Activated T-cell treated with anti-CD3 and anti-CD28 coated beads, Interleukin-2, amount 50 U/mL, for 4 hours (primary cell): Measurements from ENCODE around the gene ENTPD2. TPM values are rescaled to one million over a fixed set of nuclear protein-coding genes. Genes with fewer than 3 reads are reported as not detected.

Experiments used
- ATAC-seq, 2 donors: fragments of 200-7000 bp; cut with Tn5 transposase; one replicate each; pipeline ENCODE4 v1.10.0; 2021
- DNase-seq: peaks from one replicate; pipeline ENCODE4 v3.0.0-alpha.2; 2020
- H3K27me3 Mint-ChIP-seq: one replicate; pipeline ENCODE4 v1.8.0; 2021; ENCODE audit warnings: low read depth, mixed read lengths
- H3K36me3 Mint-ChIP-seq: one replicate; pipeline ENCODE4 v1.8.0; 2022; ENCODE audit warnings: mixed read lengths; ENCODE audit not compliant: insufficient read depth
- H3K4me1 Mint-ChIP-seq: one replicate; pipeline ENCODE4 v1.8.0; 2021; ENCODE audit warnings: low read depth, mixed read lengths
- H3K4me3 Mint-ChIP-seq: one replicate; pipeline ENCODE4 v1.8.0; 2021; ENCODE audit warnings: mild to moderate bottlenecking, moderate library complexity, mixed read lengths
- H3K9me3 Mint-ChIP-seq: one replicate; pipeline ENCODE4 v1.8.0; 2021; ENCODE audit warnings: mixed read lengths
- total RNA-seq, 3 donors: library from RNA; stranded (reverse); gene quantifications; one replicate each; pipeline ENCODE4 v1.2.1, GENCODE V29; 2021

ENTPD2 gene
- total RNA-seq, 3 donors from 2014 or later, result 0.34 TPM; not detected in 2

DNA sequence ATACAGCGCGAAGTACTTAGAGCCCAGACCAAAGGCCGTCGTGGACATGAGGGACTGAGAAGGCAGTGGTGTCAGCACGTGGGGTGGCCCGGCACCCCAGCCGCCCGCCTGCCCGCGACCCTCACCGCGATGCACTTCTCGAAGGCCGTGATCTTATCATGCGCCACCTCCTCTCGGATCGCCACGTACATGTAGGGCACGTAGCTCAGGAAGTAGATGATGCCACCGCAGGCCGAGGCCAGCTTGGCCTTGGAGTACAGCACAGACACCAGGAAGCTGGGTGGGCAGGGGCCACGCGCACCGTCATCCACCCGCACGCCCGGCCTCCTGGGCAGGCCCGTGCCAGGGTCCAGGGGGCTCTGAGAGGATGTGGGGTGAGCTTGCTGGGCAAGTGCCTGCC lies 36.8 kb downstream of the ENTPD2 start:
- Mint-ChIP-seq H3K9me3 (no peaks in the 10 kb centered on the region), H3K4me3 (no peak overlapping the region), H3K27me3 (no peaks in the 10 kb centered on the region), H3K4me1 (peaks cover 1% of the 10 kb centered on the region), H3K36me3 (no peaks in the 10 kb centered on the region)
- DNase-seq (no peak), ATAC-seq (no peak)

DNA sequence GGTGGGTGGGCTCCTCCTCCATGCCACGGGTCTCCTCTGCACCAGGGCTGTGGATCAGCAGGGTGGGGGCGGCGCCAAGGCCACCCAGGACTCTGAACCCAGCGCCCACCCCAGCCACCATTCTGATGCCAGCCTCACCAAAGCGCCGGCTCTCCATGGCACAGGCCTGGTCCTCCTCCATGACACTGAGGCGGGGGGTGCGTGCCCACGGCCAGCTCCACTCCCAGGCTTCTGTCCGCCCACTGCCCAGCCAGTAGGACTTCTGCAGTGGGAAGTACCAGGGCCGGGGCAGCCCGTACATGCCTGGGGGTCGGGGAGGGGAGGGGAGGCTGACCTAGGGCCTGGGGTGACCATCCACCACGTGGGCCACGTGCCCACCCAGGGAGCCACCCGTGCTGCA lies 37.4 kb downstream of the ENTPD2 start:
- Mint-ChIP-seq H3K4me1 (no peaks in the 10 kb centered on the region), H3K36me3 (peaks cover 1% of the 10 kb centered on the region), H3K27me3 (no peaks in the 10 kb centered on the region), H3K4me3 (no peak overlapping the region), H3K9me3 (no peaks in the 10 kb centered on the region)
- no peak for ATAC-seq
- no peak for DNase-seq

DNA sequence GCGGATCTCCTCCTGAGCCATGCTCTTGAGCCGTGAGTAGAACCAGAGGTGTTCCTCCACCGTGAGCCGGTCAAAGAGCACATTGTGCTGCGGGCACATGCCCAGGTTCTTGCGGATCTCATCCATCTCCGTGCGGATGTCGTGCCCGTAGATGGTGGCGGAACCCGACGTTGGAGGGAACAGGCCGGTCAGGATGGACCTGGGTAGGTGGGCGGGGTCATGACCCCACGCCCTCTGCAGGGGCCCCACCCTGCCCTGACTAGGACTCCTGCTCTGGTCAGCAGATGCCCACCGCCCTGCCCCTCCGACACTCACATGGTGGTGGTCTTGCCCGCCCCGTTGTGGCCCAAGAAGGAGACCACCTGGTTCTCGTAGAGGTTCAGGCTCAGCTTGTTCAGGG lies 37.9 kb downstream of the ENTPD2 start:
- no peaks in the 10 kb centered on the region for H3K9me3 Mint-ChIP-seq
- no peak overlapping the region for H3K4me3 Mint-ChIP-seq
- H3K36me3 Mint-ChIP-seq, result peaks cover 1% of the 10 kb centered on the region
- no peak for ATAC-seq
- DNase-seq, result no peak
- no peaks in the 10 kb centered on the region for H3K4me1 Mint-ChIP-seq
- H3K27me3 Mint-ChIP-seq, result no peaks in the 10 kb centered on the region

DNA sequence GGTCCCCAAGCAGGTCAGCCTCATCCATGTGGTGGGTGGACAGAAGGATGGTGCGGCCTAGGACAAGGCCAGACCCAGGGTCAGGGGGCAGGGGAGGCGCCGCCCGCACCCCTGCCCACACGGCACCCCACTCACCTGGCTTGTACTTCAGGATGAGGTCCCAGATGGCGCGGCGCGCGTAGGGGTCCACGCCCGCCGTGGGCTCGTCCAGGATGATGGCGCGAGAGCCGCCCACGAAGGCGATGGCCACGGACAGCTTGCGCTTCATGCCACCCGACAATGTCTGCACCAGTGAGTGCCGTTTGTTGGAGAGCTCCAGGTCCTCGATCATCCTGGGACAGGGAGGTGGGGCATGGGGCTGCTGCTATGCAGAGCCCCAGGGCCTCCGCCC lies 38.3 kb downstream of the ENTPD2 start:
- Mint-ChIP-seq H3K9me3 (no peaks in the 10 kb centered on the region), H3K4me1 (no peaks in the 10 kb centered on the region), H3K4me3 (no peak overlapping the region), H3K36me3 (peaks cover 1% of the 10 kb centered on the region), H3K27me3 (no peaks in the 10 kb centered on the region)
- no peak for DNase-seq
- ATAC-seq, result no peak

DNA sequence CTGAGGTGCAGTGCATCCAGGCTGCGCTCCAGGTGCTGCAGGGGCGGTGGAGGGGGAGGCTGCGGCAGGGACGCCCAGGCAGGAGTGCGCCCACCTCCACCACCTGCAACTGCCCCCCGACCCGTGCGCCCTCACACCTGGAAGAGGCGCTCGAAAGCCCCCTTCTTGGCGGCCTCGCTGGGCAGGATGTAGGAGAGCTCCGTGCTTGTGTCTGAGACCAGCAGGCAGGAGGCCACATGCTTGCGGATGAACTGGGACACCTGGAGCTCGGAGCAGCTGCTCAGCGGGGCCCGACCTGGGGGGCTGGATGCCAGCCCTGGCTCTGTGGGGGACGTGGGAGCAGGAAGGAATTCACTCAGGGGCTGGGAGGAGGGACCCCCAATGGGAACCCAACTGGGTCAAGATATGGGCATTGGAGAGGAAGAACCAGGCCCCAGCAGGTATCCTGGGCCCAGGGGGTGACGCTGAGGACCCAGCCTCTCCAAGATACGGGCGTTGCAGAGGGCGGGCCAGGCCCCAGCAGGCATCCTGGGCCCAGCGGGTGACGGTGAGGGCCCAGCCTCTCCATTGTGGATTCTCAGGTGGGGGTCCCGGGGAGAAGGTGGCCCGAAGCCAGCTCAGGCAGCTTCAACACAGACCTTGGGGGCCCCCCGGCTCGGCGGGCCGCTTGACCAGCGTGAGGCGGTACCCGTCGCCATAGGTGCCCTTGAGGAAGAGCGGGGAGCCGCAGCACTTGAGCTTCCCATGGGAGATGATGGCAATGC lies 38.9 kb downstream of the ENTPD2 start:
- H3K27me3 Mint-ChIP-seq, result no peaks in the 10 kb centered on the region
- H3K9me3 Mint-ChIP-seq, result no peaks in the 10 kb centered on the region
- no peaks in the 10 kb centered on the region for H3K4me1 Mint-ChIP-seq
- ATAC-seq (no peak), DNase-seq (no peak)
- peaks cover 1% of the 10 kb centered on the region for H3K36me3 Mint-ChIP-seq
- no peak overlapping the region for H3K4me3 Mint-ChIP-seq

DNA sequence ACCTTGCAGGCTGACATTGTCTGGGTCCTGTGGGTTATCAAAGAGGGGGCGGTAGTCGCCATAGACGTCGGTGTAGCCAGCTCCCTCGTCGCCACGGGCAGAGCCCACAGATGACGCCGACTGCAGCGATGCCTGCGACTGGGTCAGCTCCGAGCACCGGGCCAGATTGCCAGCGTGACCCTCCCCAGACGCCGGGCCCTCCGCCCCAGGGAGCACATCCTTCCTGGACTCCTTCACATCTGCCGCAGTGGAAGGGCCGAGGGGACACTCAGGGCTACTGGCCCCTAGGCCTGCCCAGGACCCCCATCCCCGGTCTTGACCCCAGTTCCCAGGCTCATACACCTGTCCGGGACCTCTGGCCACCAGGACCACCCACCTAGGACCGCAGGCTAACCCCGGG lies 39.7 kb downstream of the ENTPD2 start:
- ATAC-seq (no peak), DNase-seq (no peak)
- Mint-ChIP-seq H3K27me3 (no peaks in the 10 kb centered on the region), H3K36me3 (peaks cover 1% of the 10 kb centered on the region), H3K9me3 (no peaks in the 10 kb centered on the region), H3K4me1 (no peaks in the 10 kb centered on the region), H3K4me3 (no peak overlapping the region)

DNA sequence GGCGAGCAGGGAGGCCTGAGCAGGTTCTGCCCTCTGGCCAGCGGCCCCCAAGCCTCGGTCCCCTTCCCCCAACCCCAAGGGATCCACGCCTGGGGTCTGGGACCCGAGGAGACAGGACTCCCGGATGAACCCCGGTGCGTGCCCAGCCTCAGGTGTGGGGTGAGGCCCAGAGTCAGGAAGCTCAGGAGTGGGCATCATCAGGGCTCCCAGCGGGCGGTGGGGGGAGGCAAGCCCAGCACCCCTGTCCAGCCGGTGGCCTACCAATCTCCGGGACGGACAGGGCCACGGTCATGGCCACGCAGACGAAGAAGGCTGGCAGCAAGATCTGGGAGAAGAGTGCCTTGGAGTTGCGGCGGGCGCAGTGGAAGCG lies 40.3 kb downstream of the ENTPD2 start:
- Mint-ChIP-seq H3K36me3 (peaks cover 1% of the 10 kb centered on the region), H3K9me3 (no peaks in the 10 kb centered on the region), H3K4me3 (no peak overlapping the region), H3K4me1 (no peaks in the 10 kb centered on the region), H3K27me3 (no peaks in the 10 kb centered on the region)
- ATAC-seq (no peak), DNase-seq (no peak)

DNA sequence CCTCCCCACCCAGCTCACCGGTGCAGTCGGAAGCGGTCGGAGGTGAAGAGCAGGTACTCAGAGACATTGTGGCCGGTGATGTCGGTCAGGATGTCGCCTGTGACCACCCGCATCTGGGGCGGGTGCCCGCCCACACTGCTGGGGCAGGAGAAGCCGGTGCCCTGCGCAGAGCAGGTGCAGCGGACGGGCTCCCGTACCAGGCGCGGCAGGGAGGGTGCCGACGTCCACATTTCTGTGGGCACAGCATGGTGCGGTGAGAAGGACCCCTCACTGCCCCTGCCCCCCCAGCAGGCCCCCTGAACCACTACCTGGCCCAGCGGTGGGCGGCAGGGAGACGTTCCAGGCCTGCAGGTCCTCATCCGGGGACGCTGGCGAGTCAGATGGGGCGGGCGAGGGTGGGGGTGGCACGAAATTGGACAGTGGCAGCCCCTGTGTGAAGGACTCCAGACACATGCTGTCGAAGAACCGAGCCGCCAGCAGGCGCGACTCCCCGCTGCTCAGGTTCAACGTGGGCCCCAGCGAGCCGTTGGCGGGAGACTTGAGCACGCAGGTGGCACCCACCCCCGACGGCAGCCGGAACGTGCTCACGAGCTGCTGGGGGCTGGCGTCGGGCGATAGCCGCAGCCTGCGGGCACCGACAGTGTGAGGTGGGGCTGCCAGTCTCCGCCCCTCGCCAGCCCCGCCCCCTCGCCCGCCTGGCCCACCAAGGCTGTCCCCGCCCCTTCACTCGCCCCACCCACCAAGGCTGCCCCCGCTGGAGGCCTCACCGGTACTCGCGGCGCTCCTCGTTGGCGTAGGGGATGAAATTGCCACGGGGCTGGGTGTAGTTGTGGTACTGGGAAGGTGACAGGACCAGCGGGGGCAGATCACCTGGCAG lies 40.9 kb downstream of the ENTPD2 start:
- Mint-ChIP-seq H3K4me1 (no peaks in the 10 kb centered on the region), H3K4me3 (no peak overlapping the region), H3K36me3 (peaks cover 1% of the 10 kb centered on the region), H3K27me3 (no peaks in the 10 kb centered on the region), H3K9me3 (no peaks in the 10 kb centered on the region)
- no peak for ATAC-seq
- DNase-seq, result no peak

DNA sequence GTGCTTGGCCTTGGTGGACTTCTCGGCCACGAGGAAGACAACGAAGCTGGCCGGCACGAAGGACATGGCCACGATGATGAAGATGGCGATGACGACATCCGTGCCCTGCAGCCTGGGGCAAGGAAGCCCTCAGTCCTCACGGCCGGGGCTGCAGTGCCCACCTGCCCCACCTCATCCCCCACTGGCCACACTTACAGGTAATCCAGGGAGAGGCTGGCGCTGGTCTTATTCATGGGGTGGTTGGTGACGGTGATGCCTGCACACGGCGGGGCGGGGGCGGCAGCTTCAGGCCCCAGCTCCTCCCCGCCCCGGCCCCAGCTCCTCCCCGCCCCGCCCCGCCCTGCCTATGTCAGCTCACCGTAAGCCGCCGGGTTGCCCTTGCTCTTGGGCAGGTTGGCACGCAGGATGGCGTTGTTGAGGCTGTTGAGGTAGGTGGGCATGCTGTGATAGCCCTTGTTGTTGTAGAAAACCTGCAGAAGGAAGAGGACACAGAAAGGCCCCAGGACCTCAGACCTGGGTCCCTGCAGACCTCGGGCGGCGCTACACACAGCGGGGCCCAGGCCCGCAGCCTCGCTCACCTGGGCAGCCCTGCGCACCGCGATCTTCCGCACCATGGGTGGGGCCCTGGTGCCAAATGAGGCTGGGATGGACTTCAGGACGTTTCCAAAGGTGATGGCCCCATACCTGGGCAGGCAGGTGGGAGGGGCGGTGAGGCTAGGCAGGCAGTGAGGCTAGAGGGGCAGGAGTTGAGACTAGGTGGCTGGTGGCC lies 41.8 kb downstream of the ENTPD2 start:
- Mint-ChIP-seq H3K4me1 (no peaks in the 10 kb centered on the region), H3K36me3 (peaks cover 1% of the 10 kb centered on the region), H3K9me3 (no peaks in the 10 kb centered on the region), H3K4me3 (no peak overlapping the region), H3K27me3 (no peaks in the 10 kb centered on the region)
- no peak for ATAC-seq
- DNase-seq, result no peak

DNA sequence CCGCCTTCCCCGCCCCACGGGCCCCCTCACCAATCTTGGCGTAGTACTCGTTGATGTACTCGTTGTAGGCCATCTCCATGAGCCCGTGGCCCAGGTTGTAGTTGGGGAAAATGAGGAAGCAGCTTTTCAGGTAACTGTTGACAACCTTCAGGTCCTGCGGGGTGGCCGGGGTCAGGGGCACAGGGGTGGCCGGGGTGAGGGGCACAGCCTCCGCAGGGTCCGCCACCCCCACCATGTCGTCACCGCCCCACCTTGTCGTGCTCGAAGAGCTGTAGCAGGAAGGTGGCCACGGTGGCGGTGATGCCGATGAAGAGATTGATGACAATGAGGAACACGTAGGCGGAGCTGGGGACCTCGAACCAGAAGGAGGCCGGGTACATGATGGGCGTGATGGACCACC lies 42.7 kb downstream of the ENTPD2 start:
- no peaks in the 10 kb centered on the region for H3K27me3 Mint-ChIP-seq
- ATAC-seq (no peak), DNase-seq (no peak)
- peaks cover under 1% of the 10 kb centered on the region for H3K4me1 Mint-ChIP-seq
- no peaks in the 10 kb centered on the region for H3K9me3 Mint-ChIP-seq
- H3K36me3 Mint-ChIP-seq, result peaks cover 1% of the 10 kb centered on the region
- no peak overlapping the region for H3K4me3 Mint-ChIP-seq

DNA sequence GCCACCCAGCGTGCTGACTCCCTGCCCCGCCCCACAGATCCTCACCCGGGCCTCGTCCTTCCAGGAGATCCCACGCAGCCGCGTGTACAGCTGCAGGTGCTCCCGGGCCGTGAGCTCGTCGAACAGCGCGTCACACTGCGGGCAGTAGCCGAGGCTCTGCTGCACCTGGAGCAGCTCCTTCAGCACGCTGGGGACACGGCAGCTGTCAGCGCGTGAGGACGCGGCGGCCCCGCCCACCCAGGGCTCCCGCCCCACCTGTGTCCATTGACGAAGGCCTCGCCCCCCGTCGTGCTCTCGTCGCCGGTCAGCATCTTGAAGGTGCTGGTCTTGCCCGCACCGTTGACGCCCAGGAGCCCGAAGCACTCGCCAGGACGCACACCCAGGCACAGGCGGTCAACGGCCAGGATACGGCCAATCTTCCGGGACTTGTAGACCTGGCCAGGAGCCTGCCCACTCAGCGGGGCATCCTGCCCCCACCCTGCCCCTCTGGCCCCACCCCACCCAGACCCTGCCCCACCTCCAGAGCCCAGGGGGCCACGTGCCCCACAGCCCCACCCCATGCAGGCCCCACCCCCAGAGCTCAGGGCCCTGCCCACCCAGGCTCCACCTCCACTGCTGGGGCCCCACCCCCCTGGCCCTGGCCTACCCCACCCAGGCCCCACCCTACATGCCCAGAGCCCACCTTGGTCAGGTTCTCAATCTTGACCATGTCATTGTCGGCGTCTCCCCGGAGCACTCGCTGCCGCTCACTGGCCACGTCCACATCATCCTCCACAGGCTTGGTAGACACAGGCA lies 43.7 kb downstream of the ENTPD2 start:
- DNase-seq (no peak), ATAC-seq (no peak)
- H3K9me3 Mint-ChIP-seq, result no peaks in the 10 kb centered on the region
- peaks cover 4% of the 10 kb centered on the region for H3K4me1 Mint-ChIP-seq
- no peak overlapping the region for H3K4me3 Mint-ChIP-seq
- H3K27me3 Mint-ChIP-seq, result no peaks in the 10 kb centered on the region
- H3K36me3 Mint-ChIP-seq, result peaks cover 1% of the 10 kb centered on the region

DNA sequence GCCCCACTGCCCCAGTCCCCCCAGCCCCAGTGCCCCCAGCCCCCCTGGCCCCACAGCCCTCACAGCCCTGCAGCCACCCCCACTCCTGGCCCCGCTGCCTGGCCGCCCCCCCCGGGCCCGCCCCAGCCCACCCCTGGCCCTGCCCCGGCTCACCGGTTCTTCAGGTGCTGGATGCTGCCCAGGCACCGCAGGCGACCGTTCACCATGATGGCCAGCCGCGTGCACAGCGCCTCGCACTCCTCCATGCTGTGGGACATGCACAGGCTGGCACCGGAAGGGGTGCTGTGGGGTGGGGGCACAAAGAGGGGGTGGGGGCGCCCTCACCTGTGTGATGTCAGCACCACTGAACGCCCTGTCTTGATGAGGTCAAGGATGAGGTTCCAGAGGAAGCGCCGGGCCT lies 44.6 kb downstream of the ENTPD2 start:
- ATAC-seq (no peak), DNase-seq (no peak)
- Mint-ChIP-seq H3K36me3 (peaks cover 1% of the 10 kb centered on the region), H3K4me3 (no peak overlapping the region), H3K27me3 (no peaks in the 10 kb centered on the region), H3K4me1 (peaks cover 7% of the 10 kb centered on the region), H3K9me3 (no peaks in the 10 kb centered on the region)

DNA sequence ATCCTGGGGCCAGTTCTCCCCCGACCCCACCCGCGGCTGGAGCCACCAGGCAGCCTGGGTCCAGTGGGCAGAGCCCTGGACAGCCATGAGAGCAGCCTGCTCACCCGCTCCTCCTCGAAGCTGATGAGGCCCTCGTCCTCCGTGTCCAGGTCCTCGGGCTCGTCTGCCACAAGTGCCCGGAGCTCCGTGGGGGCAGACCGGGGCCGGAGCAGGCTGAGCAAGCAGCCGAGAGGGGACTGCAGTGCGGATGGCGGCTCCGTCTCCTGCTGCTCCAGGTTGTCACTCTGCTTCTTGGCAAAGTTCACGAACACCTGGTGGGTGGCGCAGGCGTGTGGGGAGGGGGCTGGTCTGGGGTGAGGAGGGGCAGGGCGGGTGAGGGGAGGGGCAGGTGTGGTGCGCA lies 45.5 kb downstream of the ENTPD2 start:
- H3K27me3 Mint-ChIP-seq, result no peaks in the 10 kb centered on the region
- H3K9me3 Mint-ChIP-seq, result no peaks in the 10 kb centered on the region
- H3K4me3 Mint-ChIP-seq, result no peak overlapping the region
- no peak for ATAC-seq
- no peak for DNase-seq
- peaks cover 7% of the 10 kb centered on the region for H3K4me1 Mint-ChIP-seq
- H3K36me3 Mint-ChIP-seq, result peaks cover 1% of the 10 kb centered on the region

DNA sequence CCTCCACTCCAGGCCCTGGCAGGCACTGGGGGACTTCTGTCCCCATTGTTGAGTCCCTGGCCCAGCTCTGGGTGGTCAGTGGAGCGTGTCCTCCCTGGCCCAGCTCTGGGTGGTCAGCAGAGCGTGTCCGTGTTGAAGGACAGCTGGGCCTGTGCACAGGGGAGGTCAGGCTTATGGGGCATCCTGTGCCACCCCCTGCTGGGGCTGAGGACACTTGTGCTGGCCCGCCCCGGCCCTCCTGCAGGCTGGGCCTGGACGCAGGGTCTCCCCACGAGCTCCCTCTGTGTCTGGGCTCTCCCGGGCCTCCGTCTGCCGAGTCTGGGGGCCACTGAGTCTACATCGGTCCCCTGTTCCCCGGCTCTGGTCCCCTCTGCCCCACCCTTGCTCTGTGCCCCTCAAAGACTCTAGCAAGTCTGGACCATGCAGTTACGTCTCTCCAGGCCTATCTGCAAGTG lies 46.0 kb downstream of the ENTPD2 start:
- no peaks in the 10 kb centered on the region for H3K9me3 Mint-ChIP-seq
- no peak for ATAC-seq
- no peaks in the 10 kb centered on the region for H3K27me3 Mint-ChIP-seq
- H3K36me3 Mint-ChIP-seq, result peaks cover 1% of the 10 kb centered on the region
- no peak overlapping the region for H3K4me3 Mint-ChIP-seq
- DNase-seq, result no peak
- peaks cover 7% of the 10 kb centered on the region for H3K4me1 Mint-ChIP-seq
